ENCODE data around the gene COL4A2.

The COL4A2 gene

DNA sequence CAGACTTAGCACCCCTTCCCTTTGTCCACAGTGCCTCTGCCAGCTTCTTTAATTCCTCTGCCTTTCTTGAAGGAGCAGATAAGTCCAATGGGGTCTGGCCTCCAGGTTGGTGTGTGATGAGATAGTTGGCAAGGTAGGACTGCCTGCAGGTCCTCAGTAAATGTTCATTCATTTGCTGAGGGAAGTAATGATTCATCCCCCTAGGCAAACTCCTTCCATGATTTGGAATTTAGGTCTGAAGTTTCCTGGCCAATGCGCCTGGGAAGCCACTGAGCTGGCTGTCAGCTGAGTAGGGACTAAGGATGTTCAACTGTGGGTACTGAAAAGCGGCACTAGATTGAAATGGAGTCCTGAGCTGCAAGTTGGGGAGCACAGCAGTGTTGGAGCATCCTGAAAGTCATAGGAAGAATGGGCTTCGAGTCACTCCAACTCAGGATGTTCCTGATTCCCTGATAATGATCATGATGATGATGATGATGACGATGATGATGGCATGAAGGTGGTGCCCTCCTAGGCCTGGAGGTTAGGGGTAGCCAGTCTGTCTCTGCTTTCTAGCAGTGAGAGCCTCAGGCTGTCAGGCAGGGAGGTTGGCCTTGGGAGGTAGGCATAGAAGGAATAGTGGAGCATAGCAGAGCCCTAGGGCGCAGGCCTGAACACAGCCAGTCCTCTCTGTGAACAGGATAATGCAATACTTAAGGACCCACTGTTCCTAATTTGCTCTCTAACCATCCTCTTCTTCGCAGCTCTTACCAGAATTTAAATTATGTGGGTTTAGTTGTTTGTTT is 44.7 kb downstream of the COL4A2 start:
- Histone ChIP-seq H3K9me3 (ENCODE audit: control insufficient read depth, low read length) (no peaks in the 10 kb centered on the region), H3K27ac (ENCODE audit: insufficient read depth, low read length, poor library complexity, severe bottlenecking) (no peak overlapping the region), H3K4me1 (ENCODE audit: control insufficient read depth, insufficient read depth, low read length, poor library complexity, severe bottlenecking) (no peaks in the 10 kb centered on the region), H3K4me3 (ENCODE audit: insufficient read depth, low read depth, low read length, poor library complexity, severe bottlenecking) (no peak overlapping the region), H3K27me3 (replicated peaks; ENCODE audit: control insufficient read depth, insufficient read depth, low read length, poor library complexity, severe bottlenecking) (no peaks in the 10 kb centered on the region), H3K36me3 (ENCODE audit: control insufficient read depth, insufficient read depth, low read length) (no peaks in the 10 kb centered on the region)
- no peak for DNase-seq

DNA sequence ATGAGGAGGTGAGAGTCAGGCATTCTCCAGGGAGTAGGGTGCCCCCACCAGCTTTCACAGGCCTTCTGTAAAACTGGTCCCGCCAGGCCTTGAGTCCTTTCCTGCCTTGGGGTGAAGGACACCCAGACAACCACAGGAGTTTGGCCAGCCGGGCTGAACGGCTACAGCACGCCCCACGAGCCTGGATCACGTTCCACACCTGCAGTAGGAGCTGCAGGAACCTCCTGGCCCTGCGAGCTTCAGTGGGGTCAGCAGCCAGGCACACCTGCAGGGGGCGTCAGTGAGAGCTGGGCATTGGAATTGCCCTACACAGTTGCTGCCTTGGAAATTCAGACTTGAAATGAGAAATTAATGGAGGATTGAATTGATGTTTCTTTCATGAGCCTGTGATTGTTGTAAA is 45.7 kb downstream of the COL4A2 start:
- no peaks in the 10 kb centered on the region for H3K4me1 ChIP-seq (ENCODE audit: control insufficient read depth, insufficient read depth, low read length, poor library complexity, severe bottlenecking)
- no peaks in the 10 kb centered on the region for H3K27me3 ChIP-seq (replicated peaks; ENCODE audit: control insufficient read depth, insufficient read depth, low read length, poor library complexity, severe bottlenecking)
- no peak overlapping the region for H3K27ac ChIP-seq (ENCODE audit: insufficient read depth, low read length, poor library complexity, severe bottlenecking)
- no peaks in the 10 kb centered on the region for H3K36me3 ChIP-seq (ENCODE audit: control insufficient read depth, insufficient read depth, low read length)
- DNase-seq: no peak
- H3K9me3 ChIP-seq (ENCODE audit: control insufficient read depth, low read length): no peaks in the 10 kb centered on the region
- H3K4me3 ChIP-seq (ENCODE audit: insufficient read depth, low read depth, low read length, poor library complexity, severe bottlenecking): no peak overlapping the region

- H3K4me1 ChIP-seq (ENCODE audit: control insufficient read depth, insufficient read depth, low read length, poor library complexity, severe bottlenecking): no peaks in the 10 kb centered on the region
- H3K9me3 ChIP-seq (ENCODE audit: control insufficient read depth, low read length): no peaks in the 10 kb centered on the region
- DNase-seq: no peak
- no peak overlapping the region for H3K4me3 ChIP-seq (ENCODE audit: insufficient read depth, low read depth, low read length, poor library complexity, severe bottlenecking)
- no peaks in the 10 kb centered on the region for H3K36me3 ChIP-seq (ENCODE audit: control insufficient read depth, insufficient read depth, low read length)
- no peaks in the 10 kb centered on the region for H3K27me3 ChIP-seq (replicated peaks; ENCODE audit: control insufficient read depth, insufficient read depth, low read length, poor library complexity, severe bottlenecking)
- H3K27ac ChIP-seq (ENCODE audit: insufficient read depth, low read length, poor library complexity, severe bottlenecking): no peak overlapping the region
Observed at GRCh38 chr13:110353339-110353977, 46.4 kb downstream of the COL4A2 start.

DNA sequence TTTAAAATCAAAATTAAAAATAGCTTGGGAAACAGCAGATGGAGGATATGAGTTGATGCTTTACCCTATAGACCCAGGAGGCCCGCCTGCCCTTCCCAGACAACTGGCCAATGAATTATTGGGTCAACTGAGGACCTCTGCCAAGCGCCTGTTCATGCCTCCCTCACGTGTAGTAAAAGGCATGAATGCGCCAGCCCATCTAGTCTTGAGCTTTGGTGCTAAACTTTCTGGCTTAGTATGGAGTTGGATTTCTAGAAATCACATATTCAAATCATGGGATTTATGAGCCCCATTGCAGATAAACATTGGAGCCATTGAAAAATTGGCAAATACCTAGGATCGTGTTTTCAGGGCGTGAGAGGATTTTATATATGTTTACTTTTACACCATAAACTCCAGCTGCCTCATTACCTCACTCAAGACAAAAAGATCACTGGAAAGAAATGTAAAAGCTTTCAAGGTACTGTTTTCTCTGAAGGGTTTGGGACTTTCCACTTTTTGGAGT is 47.1 kb downstream of the COL4A2 start:
- no peaks in the 10 kb centered on the region for H3K36me3 ChIP-seq (ENCODE audit: control insufficient read depth, insufficient read depth, low read length)
- H3K9me3 ChIP-seq (ENCODE audit: control insufficient read depth, low read length): no peaks in the 10 kb centered on the region
- no peaks in the 10 kb centered on the region for H3K4me1 ChIP-seq (ENCODE audit: control insufficient read depth, insufficient read depth, low read length, poor library complexity, severe bottlenecking)
- no peaks in the 10 kb centered on the region for H3K27me3 ChIP-seq (replicated peaks; ENCODE audit: control insufficient read depth, insufficient read depth, low read length, poor library complexity, severe bottlenecking)
- DNase-seq: no peak
- H3K27ac ChIP-seq (ENCODE audit: insufficient read depth, low read length, poor library complexity, severe bottlenecking): no peak overlapping the region
- no peak overlapping the region for H3K4me3 ChIP-seq (ENCODE audit: insufficient read depth, low read depth, low read length, poor library complexity, severe bottlenecking)

DNA sequence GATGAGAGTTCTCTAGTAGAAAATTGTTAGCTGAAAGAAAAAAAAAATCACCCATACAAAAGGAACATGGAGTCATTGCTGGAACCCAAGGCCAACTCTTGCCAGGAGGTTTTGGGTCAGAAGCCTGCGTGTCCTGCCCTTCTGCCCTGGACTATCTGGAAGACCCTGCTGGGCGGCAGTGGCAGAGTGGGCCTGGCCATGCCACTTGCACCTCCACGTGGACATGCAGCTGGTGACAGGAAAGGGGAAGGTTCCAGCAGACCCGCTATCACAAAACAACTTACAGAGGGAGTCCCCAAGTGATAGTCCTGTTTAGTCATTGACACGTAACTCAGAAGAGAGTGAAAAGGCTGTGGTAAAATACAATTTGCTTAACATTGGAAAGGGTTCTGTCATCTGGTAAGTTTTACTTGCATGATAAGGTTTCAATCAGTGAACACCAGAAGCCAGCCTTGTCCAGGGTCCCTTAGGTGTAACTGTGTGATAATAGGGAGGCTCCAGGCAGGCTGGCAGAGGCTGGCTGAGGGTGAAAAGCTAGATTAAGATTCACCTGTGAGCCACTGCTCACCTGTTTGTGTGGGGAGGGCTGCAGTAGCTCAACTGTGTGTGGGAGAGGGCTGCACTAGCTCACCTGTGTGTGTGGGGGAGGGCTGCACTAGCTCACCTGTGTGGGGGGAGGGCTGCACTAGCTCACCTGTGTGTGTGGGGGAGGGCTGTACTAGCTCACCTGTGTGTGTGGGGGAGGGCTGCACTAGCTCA is 47.8 kb downstream of the COL4A2 start:
- H3K27ac ChIP-seq (ENCODE audit: insufficient read depth, low read length, poor library complexity, severe bottlenecking): no peak overlapping the region
- DNase-seq: no peak
- H3K4me3 ChIP-seq (ENCODE audit: insufficient read depth, low read depth, low read length, poor library complexity, severe bottlenecking): no peak overlapping the region
- H3K9me3 ChIP-seq (ENCODE audit: control insufficient read depth, low read length): no peaks in the 10 kb centered on the region
- no peaks in the 10 kb centered on the region for H3K36me3 ChIP-seq (ENCODE audit: control insufficient read depth, insufficient read depth, low read length)
- H3K4me1 ChIP-seq (ENCODE audit: control insufficient read depth, insufficient read depth, low read length, poor library complexity, severe bottlenecking): no peaks in the 10 kb centered on the region
- no peaks in the 10 kb centered on the region for H3K27me3 ChIP-seq (replicated peaks; ENCODE audit: control insufficient read depth, insufficient read depth, low read length, poor library complexity, severe bottlenecking)

GRCh38 chr13:110356362-110356761 is 49.3 kb downstream of the COL4A2 start:
- H3K9me3 ChIP-seq (ENCODE audit: control insufficient read depth, low read length): no peaks in the 10 kb centered on the region
- no peaks in the 10 kb centered on the region for H3K27me3 ChIP-seq (replicated peaks; ENCODE audit: control insufficient read depth, insufficient read depth, low read length, poor library complexity, severe bottlenecking)
- H3K4me1 ChIP-seq (ENCODE audit: control insufficient read depth, insufficient read depth, low read length, poor library complexity, severe bottlenecking): no peaks in the 10 kb centered on the region
- H3K4me3 ChIP-seq (ENCODE audit: insufficient read depth, low read depth, low read length, poor library complexity, severe bottlenecking): no peak overlapping the region
- no peak overlapping the region for H3K27ac ChIP-seq (ENCODE audit: insufficient read depth, low read length, poor library complexity, severe bottlenecking)
- no peak for DNase-seq
- H3K36me3 ChIP-seq (ENCODE audit: control insufficient read depth, insufficient read depth, low read length): no peaks in the 10 kb centered on the region

DNA sequence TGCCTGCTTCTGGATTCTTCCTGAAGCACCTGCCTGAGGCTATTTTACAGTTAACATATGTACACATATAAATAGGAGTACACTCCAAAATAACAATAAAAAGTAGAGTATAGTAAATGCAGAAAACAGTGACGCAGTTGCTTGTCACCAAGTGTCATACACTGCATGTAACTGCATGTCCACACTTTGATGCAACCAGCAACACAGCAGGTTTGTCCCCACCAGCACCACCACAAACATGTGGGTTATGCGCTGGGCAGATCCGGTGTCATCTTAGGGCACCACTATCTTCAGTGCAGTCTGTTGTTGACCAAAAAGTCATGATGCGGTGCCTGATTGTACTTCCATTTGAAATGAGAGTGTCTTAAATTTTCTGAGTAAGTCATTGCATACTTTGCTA is 51.3 kb downstream of the COL4A2 start:
- DNase-seq: no peak
- no peaks in the 10 kb centered on the region for H3K4me1 ChIP-seq (ENCODE audit: control insufficient read depth, insufficient read depth, low read length, poor library complexity, severe bottlenecking)
- H3K9me3 ChIP-seq (ENCODE audit: control insufficient read depth, low read length): no peaks in the 10 kb centered on the region
- no peak overlapping the region for H3K27ac ChIP-seq (ENCODE audit: insufficient read depth, low read length, poor library complexity, severe bottlenecking)
- H3K4me3 ChIP-seq (ENCODE audit: insufficient read depth, low read depth, low read length, poor library complexity, severe bottlenecking): no peak overlapping the region
- no peaks in the 10 kb centered on the region for H3K27me3 ChIP-seq (replicated peaks; ENCODE audit: control insufficient read depth, insufficient read depth, low read length, poor library complexity, severe bottlenecking)
- H3K36me3 ChIP-seq (ENCODE audit: control insufficient read depth, insufficient read depth, low read length): no peaks in the 10 kb centered on the region

GRCh38 chr13:110359840-110360301 is 52.8 kb downstream of the COL4A2 start:
- Histone ChIP-seq H3K9me3 (ENCODE audit: control insufficient read depth, low read length) (no peaks in the 10 kb centered on the region), H3K27ac (ENCODE audit: insufficient read depth, low read length, poor library complexity, severe bottlenecking) (no peak overlapping the region), H3K27me3 (replicated peaks; ENCODE audit: control insufficient read depth, insufficient read depth, low read length, poor library complexity, severe bottlenecking) (no peaks in the 10 kb centered on the region), H3K4me3 (ENCODE audit: insufficient read depth, low read depth, low read length, poor library complexity, severe bottlenecking) (no peak overlapping the region), H3K36me3 (ENCODE audit: control insufficient read depth, insufficient read depth, low read length) (no peaks in the 10 kb centered on the region), H3K4me1 (ENCODE audit: control insufficient read depth, insufficient read depth, low read length, poor library complexity, severe bottlenecking) (no peaks in the 10 kb centered on the region)
- no peak for DNase-seq

DNA sequence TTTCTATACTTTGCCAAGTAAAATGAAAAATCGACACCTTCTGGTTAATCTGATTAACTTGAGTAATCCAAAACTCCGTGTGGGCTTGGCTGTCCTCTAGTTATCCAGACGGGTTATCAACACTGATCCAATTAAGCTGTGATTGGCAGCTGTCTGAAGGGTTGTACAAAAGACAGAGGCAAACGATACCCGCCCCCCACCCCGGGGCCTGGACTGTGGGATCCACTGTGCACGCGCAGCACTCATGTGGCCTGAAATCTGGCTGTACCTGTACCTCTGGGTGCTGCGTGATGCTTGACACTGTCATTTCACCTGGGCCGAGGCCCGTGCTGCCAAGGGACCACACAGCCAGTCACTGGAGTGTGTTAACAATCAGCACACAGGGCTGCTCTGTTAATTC is 53.5 kb downstream of the COL4A2 start:
- Histone ChIP-seq H3K27me3 (replicated peaks; ENCODE audit: control insufficient read depth, insufficient read depth, low read length, poor library complexity, severe bottlenecking) (no peaks in the 10 kb centered on the region), H3K4me3 (ENCODE audit: insufficient read depth, low read depth, low read length, poor library complexity, severe bottlenecking) (no peak overlapping the region), H3K27ac (ENCODE audit: insufficient read depth, low read length, poor library complexity, severe bottlenecking) (no peak overlapping the region), H3K4me1 (ENCODE audit: control insufficient read depth, insufficient read depth, low read length, poor library complexity, severe bottlenecking) (no peaks in the 10 kb centered on the region), H3K36me3 (ENCODE audit: control insufficient read depth, insufficient read depth, low read length) (no peaks in the 10 kb centered on the region), H3K9me3 (ENCODE audit: control insufficient read depth, low read length) (no peaks in the 10 kb centered on the region)
- no peak for DNase-seq

All from effector memory CD4-positive, alpha-beta T cell (primary cell).